ENCODE results near the gene SLC31A1.

The SLC31A1 gene

DNA sequence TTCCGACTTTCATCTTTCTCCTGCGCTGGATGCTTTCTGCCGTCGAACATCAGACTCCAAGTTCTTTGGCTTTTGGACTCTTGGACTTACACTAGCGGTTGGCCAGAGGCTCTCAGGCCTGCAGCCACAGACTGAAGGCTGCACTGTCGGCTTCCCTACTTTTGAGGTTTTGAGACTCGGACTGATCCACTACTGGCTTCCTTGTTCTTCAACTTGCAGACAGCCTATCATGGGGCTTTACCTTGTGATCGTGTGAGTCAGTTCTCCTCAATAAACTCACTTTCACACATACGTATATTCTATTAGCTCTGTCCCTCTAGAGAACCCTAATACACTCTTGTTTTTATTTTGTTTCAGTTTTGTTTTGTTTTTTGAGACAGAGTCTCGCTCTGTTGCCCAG, 10.5 kb upstream of the SLC31A1 start:
- Histone ChIP-seq H3K9me3 (ENCODE audit: severe bottlenecking) (no peaks in the 10 kb centered on the region), H3K27ac (no peak overlapping the region), H3K27me3 (ENCODE audit: insufficient read depth, low read depth, severe bottlenecking) (no peaks in the 10 kb centered on the region), H3K36me3 (peaks cover 29% of the 10 kb centered on the region), H3K4me3 (ENCODE audit: low read depth, low read length) (no peak overlapping the region)
- TF ChIP-seq, protein P1, sequence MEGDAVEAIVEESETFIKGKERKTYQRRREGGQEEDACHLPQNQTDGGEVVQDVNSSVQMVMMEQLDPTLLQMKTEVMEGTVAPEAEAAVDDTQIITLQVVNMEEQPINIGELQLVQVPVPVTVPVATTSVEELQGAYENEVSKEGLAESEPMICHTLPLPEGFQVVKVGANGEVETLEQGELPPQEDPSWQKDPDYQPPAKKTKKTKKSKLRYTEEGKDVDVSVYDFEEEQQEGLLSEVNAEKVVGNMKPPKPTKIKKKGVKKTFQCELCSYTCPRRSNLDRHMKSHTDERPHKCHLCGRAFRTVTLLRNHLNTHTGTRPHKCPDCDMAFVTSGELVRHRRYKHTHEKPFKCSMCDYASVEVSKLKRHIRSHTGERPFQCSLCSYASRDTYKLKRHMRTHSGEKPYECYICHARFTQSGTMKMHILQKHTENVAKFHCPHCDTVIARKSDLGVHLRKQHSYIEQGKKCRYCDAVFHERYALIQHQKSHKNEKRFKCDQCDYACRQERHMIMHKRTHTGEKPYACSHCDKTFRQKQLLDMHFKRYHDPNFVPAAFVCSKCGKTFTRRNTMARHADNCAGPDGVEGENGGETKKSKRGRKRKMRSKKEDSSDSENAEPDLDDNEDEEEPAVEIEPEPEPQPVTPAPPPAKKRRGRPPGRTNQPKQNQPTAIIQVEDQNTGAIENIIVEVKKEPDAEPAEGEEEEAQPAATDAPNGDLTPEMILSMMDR (IDR thresholded peaks at IDR 0.05; ENCODE audit: low read depth, low read length): no peak
- no peak for DNase-seq

DNA sequence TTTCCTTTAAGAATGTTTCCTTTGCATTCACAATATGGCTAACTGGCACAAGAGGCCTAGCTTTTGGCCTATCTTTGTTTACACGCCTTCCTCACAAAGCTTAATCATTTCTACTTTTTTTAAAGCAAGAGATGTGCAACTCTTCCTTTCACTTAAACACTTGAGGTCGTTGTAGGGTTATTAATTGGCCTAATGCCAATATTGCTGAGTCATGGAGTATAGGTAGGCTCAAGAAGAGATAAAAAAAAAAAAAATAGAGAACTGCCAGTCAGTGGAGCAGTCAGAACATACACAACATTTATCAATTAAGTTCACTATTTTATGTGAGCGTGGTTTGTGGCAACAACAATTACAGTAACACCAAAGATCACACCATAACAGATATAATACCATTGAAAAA, 6.2 kb upstream of the SLC31A1 start:
- Histone ChIP-seq H3K4me3 (ENCODE audit: low read depth, low read length) (no peak overlapping the region), H3K27ac (no peak overlapping the region), H3K36me3 (peaks cover 8% of the 10 kb centered on the region; the same call in 1 of the 2 replicates), H3K9me3 (ENCODE audit: severe bottlenecking) (no peaks in the 10 kb centered on the region), H3K27me3 (ENCODE audit: insufficient read depth, low read depth, severe bottlenecking) (no peaks in the 10 kb centered on the region)
- no peak for DNase-seq
- TF ChIP-seq, protein P1 (IDR thresholded peaks at IDR 0.05; ENCODE audit: low read depth, low read length): no peak

DNA sequence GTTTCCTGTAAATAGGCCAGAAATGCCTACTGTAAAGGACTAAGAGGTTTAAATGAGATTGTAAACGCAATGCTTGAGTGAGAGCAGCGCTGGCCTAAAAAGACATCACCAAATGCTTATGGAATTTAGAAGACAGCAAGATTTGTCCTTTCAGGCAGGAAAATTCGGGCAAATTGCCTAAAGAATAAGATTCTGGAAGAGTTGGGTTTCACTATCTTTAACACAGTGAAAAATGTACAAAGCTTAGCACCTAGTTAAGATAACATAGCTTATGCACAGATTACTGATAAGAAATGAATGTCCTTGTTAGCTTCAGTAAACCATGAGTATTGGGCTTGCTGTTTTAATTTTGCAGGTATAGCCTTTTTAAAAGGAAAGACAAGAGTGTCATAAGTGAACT, 4.9 kb upstream of the SLC31A1 start:
- Histone ChIP-seq H3K36me3 (no peaks in the 10 kb centered on the region; the same call in 1 of the 2 replicates), H3K9me3 (ENCODE audit: severe bottlenecking) (no peaks in the 10 kb centered on the region), H3K4me3 (ENCODE audit: low read depth, low read length) (no peak overlapping the region), H3K27me3 (ENCODE audit: insufficient read depth, low read depth, severe bottlenecking) (no peaks in the 10 kb centered on the region), H3K27ac (no peak overlapping the region)
- no peak for DNase-seq
- TF ChIP-seq, protein P1 (IDR thresholded peaks at IDR 0.05; ENCODE audit: low read depth, low read length): no peak

DNA sequence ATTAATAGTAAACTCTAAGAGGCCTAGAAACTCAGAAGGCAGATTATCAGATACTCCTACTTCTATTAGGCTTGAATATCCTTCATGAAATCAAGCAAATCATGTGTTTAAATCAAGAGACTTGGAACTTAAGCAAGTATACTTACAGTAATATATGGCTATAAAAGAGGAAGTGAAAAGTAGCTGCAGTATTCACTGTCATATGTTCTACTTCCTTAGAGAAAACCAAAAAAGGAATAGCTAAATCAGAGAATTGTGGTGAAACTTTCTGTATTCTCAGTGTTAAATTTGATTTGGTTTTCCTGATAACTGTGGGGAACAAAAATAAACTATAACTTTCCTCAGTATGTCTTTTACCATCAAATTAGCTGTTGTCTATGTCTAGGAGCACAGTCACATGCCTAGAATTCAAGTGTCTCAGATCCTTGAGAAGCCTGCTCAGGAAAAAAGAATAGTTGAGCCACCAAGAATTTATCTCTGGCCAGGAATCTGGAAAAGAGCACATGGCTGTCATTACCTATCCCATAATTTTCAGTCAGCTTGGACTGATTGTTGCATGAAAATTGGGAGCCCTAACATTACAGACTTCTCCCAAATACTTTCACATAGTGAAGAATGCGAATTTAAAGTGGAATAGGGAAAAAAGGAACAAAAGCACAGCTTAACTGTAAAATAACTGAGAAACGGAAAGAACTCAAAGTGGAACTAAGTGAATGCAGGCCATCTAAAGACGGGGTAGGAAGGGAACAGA, 2.0 kb upstream of the SLC31A1 start:
- TF ChIP-seq, protein P1 (IDR thresholded peaks at IDR 0.05; ENCODE audit: low read depth, low read length): no peak
- no peaks in the 10 kb centered on the region for H3K9me3 ChIP-seq (ENCODE audit: severe bottlenecking)
- DNase-seq: no peak
- H3K27ac ChIP-seq: no peak overlapping the region
- peaks cover 3% of the 10 kb centered on the region; the same call in 1 of the 2 replicates for H3K36me3 ChIP-seq
- no peaks in the 10 kb centered on the region for H3K27me3 ChIP-seq (ENCODE audit: insufficient read depth, low read depth, severe bottlenecking)
- no peak overlapping the region for H3K4me3 ChIP-seq (ENCODE audit: low read depth, low read length)

DNA sequence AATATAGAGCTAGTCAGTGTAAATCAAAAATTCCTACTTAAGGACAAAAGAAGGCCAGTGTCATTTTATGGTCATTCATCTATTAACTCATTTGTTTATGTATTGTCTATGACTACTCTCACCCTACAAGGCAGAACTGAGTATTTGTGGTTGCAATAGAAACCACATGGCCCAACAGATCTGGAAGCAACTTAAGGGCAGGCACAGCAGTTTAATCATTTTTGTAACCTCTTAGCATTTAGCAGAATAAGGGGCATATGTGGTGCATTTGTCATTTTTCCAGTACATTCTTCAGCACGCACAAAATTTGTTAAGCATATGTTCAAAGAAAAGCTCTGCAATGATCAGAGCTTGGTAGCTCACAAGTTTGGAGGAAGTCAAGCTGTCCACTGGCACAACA, 1.4 kb upstream of the SLC31A1 start:
- Histone ChIP-seq H3K27ac (no peak overlapping the region), H3K27me3 (ENCODE audit: insufficient read depth, low read depth, severe bottlenecking) (no peaks in the 10 kb centered on the region), H3K9me3 (ENCODE audit: severe bottlenecking) (no peaks in the 10 kb centered on the region), H3K36me3 (peaks cover 9% of the 10 kb centered on the region), H3K4me3 (ENCODE audit: low read depth, low read length) (peak overlapping the region; percentile 77)
- TF ChIP-seq, protein P1 (IDR thresholded peaks at IDR 0.05; ENCODE audit: low read depth, low read length): no peak
- no peak for DNase-seq
